22Rv1 (cell line): Measurements from ENCODE around the gene CASK.

Experiments used
- ZFX ChIP-seq: fragments of 450-650 bp; IDR thresholded peaks from 2 replicates; pipeline ENCODE4 v1.6.1; 2017; ENCODE audit warnings: antibody characterized with exemption, borderline replicate concordance
- TF ChIP-seq, protein P1 (sequence below): fragments of 450-650 bp; IDR thresholded peaks from 2 replicates; pipeline ENCODE4 v1.5.1; 2017; ENCODE audit warnings: mild to moderate bottlenecking

DNA sequence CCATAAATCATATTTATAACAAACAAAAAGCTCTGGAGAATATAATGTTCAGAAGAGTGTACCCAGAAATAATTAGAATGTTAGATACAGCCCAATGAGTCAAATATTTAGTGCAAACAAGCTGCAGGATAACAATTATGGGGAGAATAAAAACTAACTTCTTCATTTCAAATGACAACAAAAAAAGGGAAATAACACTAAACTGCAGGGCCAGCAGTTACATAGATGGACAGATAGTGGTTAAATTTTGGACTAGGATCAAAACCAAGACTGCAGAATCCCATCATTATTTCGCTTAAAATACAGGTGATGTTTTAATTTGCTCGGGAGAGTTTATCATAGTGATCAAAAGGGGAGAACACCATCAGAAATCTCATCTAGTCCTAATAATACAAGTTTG, 235.2 kb downstream of the CASK start:
- TF ChIP-seq, protein P1, sequence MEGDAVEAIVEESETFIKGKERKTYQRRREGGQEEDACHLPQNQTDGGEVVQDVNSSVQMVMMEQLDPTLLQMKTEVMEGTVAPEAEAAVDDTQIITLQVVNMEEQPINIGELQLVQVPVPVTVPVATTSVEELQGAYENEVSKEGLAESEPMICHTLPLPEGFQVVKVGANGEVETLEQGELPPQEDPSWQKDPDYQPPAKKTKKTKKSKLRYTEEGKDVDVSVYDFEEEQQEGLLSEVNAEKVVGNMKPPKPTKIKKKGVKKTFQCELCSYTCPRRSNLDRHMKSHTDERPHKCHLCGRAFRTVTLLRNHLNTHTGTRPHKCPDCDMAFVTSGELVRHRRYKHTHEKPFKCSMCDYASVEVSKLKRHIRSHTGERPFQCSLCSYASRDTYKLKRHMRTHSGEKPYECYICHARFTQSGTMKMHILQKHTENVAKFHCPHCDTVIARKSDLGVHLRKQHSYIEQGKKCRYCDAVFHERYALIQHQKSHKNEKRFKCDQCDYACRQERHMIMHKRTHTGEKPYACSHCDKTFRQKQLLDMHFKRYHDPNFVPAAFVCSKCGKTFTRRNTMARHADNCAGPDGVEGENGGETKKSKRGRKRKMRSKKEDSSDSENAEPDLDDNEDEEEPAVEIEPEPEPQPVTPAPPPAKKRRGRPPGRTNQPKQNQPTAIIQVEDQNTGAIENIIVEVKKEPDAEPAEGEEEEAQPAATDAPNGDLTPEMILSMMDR: no peak
- TF ChIP-seq ZFX: no peak
